ENCODE measurements around the gene HSBP1.

Gene HSBP1

GRCh38 chr16:83840060-83840617 is 32.4 kb downstream of the HSBP1 start:
- DNase-seq, result no peak

- no peak for DNase-seq
These were observed 34.5 kb downstream of the HSBP1 start for GRCh38 chr16:83842291-83842690.

- DNase-seq, result no peak
These were observed 35.2 kb downstream of the HSBP1 start for GRCh38 chr16:83842756-83843507.

- no peak for DNase-seq
These were observed 35.9 kb downstream of the HSBP1 start for GRCh38 chr16:83843657-83844056.

GRCh38 chr16:83845263-83845662 is 37.5 kb downstream of the HSBP1 start:
- DNase-seq, result no peak

GRCh38 chr16:83847371-83848225 is 39.8 kb downstream of the HSBP1 start:
- DNase-seq, result no peak

- no peak for DNase-seq
These were observed 41.6 kb downstream of the HSBP1 start for GRCh38 chr16:83849421-83849820.

- DNase-seq, result no peak
These were observed 43.2 kb downstream of the HSBP1 start for GRCh38 chr16:83850947-83851346.

GRCh38 chr16:83851473-83851872 is 43.7 kb downstream of the HSBP1 start:
- DNase-seq, result no peak

- no peak for DNase-seq
These were observed 45.0 kb downstream of the HSBP1 start for GRCh38 chr16:83852774-83853173.

GRCh38 chr16:83853834-83854233 is 46.1 kb downstream of the HSBP1 start:
- DNase-seq, result no peak

GRCh38 chr16:83854420-83854819 is 46.6 kb downstream of the HSBP1 start:
- DNase-seq, result no peak

GRCh38 chr16:83856792-83857191 is 49.0 kb downstream of the HSBP1 start:
- no peak for DNase-seq

GRCh38 chr16:83859265-83859664 is 51.5 kb downstream of the HSBP1 start:
- no peak for DNase-seq

- DNase-seq, result no peak
These were observed 54.9 kb downstream of the HSBP1 start for GRCh38 chr16:83862661-83863060.

- no peak for DNase-seq
These were observed 55.9 kb downstream of the HSBP1 start for GRCh38 chr16:83863682-83864081.
